Fibroblast of skin of right quadriceps (primary cell): ENCODE measurements around the gene SLC39A5.
"Not testable (repeated sequence)": the region's sequence is repeated elsewhere in the genome, so short reads cannot be mapped to it uniquely, and the experiment has no call there.

Experiments
- DNase-seq: peaks from one replicate; pipeline ENCODE4 v3.0.0-alpha.2; 2013

The SLC39A5 gene

DNA sequence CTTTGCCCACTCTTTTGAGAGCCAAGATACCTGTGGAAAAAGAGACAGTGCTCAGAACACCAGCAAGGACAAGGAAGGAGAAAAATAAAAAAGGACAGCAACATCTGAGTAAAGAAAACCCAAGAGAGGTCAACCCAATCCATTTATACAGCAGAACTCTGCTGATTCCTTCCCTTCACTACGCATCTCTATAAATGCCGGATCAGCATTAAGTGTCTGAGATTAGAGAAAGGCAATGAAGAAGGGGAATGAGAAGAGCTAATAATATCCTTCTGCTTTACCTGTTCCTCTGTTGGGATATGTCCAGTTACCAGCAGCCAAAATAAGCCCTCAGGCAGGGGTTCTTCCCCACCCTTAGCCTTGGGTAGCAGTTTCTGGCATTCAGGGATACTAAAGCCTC lies 52.7 kb downstream of the SLC39A5 start:
- no peak for DNase-seq

DNA sequence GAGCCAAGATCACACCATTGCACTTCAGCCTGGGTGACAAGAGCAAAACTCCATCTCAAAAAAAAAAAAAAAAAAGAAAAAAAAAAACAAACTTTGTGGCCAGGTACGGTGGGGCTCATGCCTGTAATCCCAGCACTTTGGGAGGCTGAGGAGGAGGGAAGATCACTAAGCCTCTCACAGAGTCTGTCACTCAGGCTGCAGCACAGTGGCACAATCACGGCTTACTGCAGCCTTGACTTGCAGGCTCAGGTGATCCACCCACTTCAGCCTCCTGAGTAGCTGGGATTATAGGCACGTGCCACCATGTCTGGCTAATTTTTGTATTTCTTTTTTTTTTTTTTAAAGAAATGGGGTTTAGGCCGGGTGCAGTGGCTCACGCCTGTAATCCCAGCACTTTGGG lies 54.4 kb downstream of the SLC39A5 start:
- DNase-seq: not testable (repeated sequence)

GRCh38 chr12:56286044-56286830 lies 56.4 kb downstream of the SLC39A5 start:
- DNase-seq: no peak
